Fibroblast of mammary gland (primary cell): ENCODE measurements around the gene CARD19.

Experiments used
- DNase-seq: peaks from one replicate; pipeline ENCODE4 v3.0.0-alpha.2; 2010; ENCODE audit warnings: low read depth
- H3K4me3 ChIP-seq: 2 replicates; pipeline ENCODE4 v1.5.1; 2011; ENCODE audit warnings: low read depth, mild to moderate bottlenecking, low read length, moderate library complexity; ENCODE audit not compliant: control insufficient read depth
- CTCF ChIP-seq: conservative IDR thresholded peaks from 2 replicates; pipeline ENCODE4 v1.5.1; 2011; ENCODE audit warnings: low read depth, low read length, inconsistent platforms; ENCODE audit not compliant: control insufficient read depth, insufficient read depth

CARD19 gene

DNA sequence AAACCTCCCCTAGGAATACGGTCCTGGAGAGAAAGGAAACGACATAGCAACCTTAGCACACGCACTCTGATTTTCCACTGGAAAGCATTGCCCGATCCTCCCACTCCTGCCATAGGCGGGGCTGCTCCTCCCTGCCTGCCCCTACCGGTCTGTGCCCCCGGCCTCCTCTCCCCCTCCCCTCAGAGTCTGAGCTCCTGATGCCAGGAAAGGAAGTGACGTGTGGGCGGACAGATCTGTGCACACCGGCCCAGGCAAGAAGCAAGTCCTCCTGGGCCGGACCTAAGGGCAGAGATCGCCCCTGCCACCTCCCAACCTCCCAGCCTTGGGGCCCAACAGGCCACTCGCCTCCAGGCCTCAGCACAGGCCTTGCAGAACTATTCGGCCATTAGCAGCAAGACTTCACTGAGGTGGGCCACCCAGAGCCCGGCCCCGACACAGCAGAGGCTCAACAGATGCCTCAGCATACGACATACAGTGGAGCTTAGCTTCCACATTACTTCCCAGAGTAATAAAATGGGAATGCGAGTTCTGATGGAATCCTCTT, 30.9 kb downstream of the CARD19 start:
- no peak for TF ChIP-seq CTCF
- DNase-seq, result no peak

GRCh38 chr9:93127395-93127911, 31.4 kb downstream of the CARD19 start:
- no peak for DNase-seq
- no peak overlapping the region for H3K4me3 ChIP-seq
- TF ChIP-seq CTCF, result no peak

More for the DNA sequence above, 30.9 kb downstream of the CARD19 start:
- no peak overlapping the region for H3K4me3 ChIP-seq

DNA sequence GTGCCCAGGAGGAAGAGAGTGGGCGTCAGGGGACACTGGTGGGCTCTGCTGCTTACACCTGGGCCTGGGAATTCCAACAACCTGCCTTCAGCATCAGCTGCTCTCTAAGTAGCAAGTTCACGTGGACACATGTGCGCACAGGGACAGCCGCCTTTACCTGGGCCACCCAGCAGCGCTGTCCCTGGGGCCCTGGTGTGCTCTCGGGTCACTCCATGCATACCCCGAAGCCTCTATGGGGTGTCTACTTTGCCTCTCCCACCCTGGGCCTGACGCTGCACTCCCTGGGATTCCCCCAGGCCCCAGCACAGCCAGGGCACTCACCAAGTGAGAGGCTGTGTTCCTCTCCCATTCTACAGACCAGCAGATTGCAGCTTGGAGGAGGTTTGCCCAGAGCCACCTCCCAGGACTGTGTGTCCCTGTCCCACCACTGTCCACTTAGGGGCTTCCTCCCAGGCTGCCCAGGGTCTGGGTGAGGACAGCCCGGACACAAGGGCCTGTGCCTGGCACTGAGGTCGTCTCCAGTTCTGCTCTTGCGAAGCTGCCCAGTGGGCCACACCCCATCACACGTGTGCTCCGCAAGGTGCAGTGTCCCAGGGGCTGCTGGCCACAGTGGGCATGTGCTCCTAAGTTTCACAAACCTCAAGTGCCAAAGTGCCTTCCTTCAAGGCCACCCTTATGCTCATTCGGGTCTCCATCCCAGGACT, 32.1 kb downstream of the CARD19 start:
- no peak for DNase-seq
- TF ChIP-seq CTCF, result no peak
- no peak overlapping the region for H3K4me3 ChIP-seq

GRCh38 chr9:93128715-93129224, 32.8 kb downstream of the CARD19 start:
- no peak for DNase-seq
- no peak for TF ChIP-seq CTCF
- H3K4me3 ChIP-seq, result no peak overlapping the region

DNA sequence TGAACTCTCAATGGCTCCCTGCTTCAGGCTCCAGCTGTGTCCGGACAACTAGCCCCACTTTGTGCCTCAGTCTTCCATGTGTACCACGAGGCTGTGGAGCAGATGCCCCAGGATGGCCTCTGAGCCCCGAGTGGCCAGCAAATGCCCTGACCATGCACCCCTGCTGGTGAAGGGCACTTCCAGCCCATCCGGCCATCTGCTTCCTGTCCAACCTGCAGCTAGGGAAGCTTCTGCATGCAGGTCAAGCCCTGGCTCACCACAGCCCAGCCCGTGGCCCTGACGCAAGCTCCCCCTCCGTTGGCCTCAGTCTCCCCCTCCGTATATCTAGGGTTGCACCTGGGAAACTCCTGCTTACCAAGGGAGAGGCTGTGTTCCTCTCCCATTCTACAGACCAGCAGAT, 33.3 kb downstream of the CARD19 start:
- no peak for DNase-seq

More for the DNA sequence above, 33.3 kb downstream of the CARD19 start:
- H3K4me3 ChIP-seq, result no peak overlapping the region
- TF ChIP-seq CTCF, result no peak
